ENCODE data around the gene NDRG2. TPM values are rescaled to one million over a fixed set of nuclear protein-coding genes. Genes with fewer than 3 reads are reported as not detected.

Gene NDRG2
- total RNA-seq, 1 experiment from 2014 or later: 18.9 TPM

GRCh38 chr14:21041676-21042433 is 17.0 kb upstream of the NDRG2 start, which contains the start of gene RNASE7:
RNASE7 (plus strand) TSS chr14:21042362; CDS start chr14:21042993, 631 bp downstream.
- H3K9me2 ChIP-seq (ENCODE audit: insufficient read depth): no peaks in the 10 kb centered on the region
- H3K9ac ChIP-seq (ENCODE audit: low read length): no peak within 1 kb of the TSS
- no peak for DNase-seq (ENCODE audit: low read depth, low spot score)
- ATAC-seq: no peak
- TF ChIP-seq REST (IDR thresholded peaks at IDR 0.05; ENCODE audit: low read depth) (no peak), TCF7L2 (IDR thresholded peaks at IDR 0.05; ENCODE audit: borderline replicate concordance, extremely low read depth, insufficient read depth, insufficient read length) (no peak), YY1 (IDR thresholded peaks at IDR 0.05; ENCODE audit: extremely low read depth, insufficient replicate concordance, low read depth, low read length) (no peak), EGR1 (IDR thresholded peaks at IDR 0.05; ENCODE audit: low read depth) (no peak), CEBPB (IDR thresholded peaks at IDR 0.05; ENCODE audit: low read depth) (no peak), FOSL1 (IDR thresholded peaks at IDR 0.05; ENCODE audit: low read depth) (no peak), ATF3 (IDR thresholded peaks at IDR 0.05) (no peak), ZFX (IDR thresholded peaks at IDR 0.05) (no peak), EZH2phosphoT487 (IDR thresholded peaks at IDR 0.05; ENCODE audit: borderline replicate concordance) (no peak), SIN3A (IDR thresholded peaks at IDR 0.05; ENCODE audit: low read depth) (no peak), SP1 (IDR thresholded peaks at IDR 0.05; ENCODE audit: low read depth) (no peak), SRF (IDR thresholded peaks at IDR 0.05; ENCODE audit: low read depth) (no peak), CTCF (IDR thresholded peaks at IDR 0.05 in 2 of 3, conservative IDR thresholded peaks at IDR 0.05 in 1 of 3; ENCODE audit: borderline replicate concordance in 1 of 3, insufficient read depth in 1 of 3, low read depth in 2 of 3, low read length in 2 of 3) (no peak), CBX3 (IDR thresholded peaks at IDR 0.05; ENCODE audit: low read depth) (no peak), EZH2 (IDR thresholded peaks at IDR 0.05) (no peak), POLR2AphosphoS5 (IDR thresholded peaks at IDR 0.05; ENCODE audit: low read depth, low read length) (no peak), RAD21 (IDR thresholded peaks at IDR 0.05; ENCODE audit: low read depth) (no peak), ZBTB33 (IDR thresholded peaks at IDR 0.05; ENCODE audit: extremely low read depth, insufficient replicate concordance, low read length) (no peak)
- H3K36me3 ChIP-seq (ENCODE audit: control insufficient read depth in 1 of 2, insufficient read depth in 2 of 2, low read length in 2 of 2): no peaks in the 10 kb centered on the region
- H2AFZ ChIP-seq (ENCODE audit: low read depth, low read length, poor library complexity, severe bottlenecking): no peak within 1 kb of the TSS
- ChIA-PET RAD21 (ENCODE audit: low non-redundant PET in 1 of 2, low total read pairs in 2 of 2, uncharacterized antibody in 2 of 2, unreplicated experiment in 2 of 2) (no interaction called here), CTCF (interaction anchor here (0.8 to 5.4 kb wide), 3 partner anchors 27 to 71 kb away, joined by 3 to 148 read pairs (median 4); no protein-coding TSS in a partner anchor), POLR2A (no interaction called here)
- no peaks in the 10 kb centered on the region for H3K9me3 ChIP-seq (ENCODE audit: control insufficient read depth in 1 of 2, insufficient read depth in 1 of 2, low read depth in 1 of 2, low read length in 2 of 2)
- H3K4me2 ChIP-seq (ENCODE audit: low read length): no peak within 1 kb of the TSS
- no peak within 1 kb of the TSS for H3K27ac ChIP-seq (ENCODE audit: low read depth, low read length)
- BruUV-seq (replicated peaks): no TSS peak
- H3K4me1 ChIP-seq (ENCODE audit: control insufficient read depth in 1 of 2, insufficient read depth in 2 of 2, low read length in 2 of 2): peaks cover 0 to 4% of the 10 kb centered on the region in 2 experiments; a peak in 1 of 4 replicates
- H3K27me3 ChIP-seq (ENCODE audit: insufficient read depth, low read length): no peaks in the 10 kb centered on the region
- intact Hi-C loops (cut with micrococcal nuclease): no loop called here
- no peak within 1 kb of the TSS for H3K4me3 ChIP-seq (replicated peaks in 1 of 2; ENCODE audit: low read depth in 1 of 2, low read length in 2 of 2)
- H4K20me1 ChIP-seq (ENCODE audit: insufficient read depth): no peaks in the 10 kb centered on the region
- no peaks in the 10 kb centered on the region for H3K79me2 ChIP-seq (ENCODE audit: insufficient read depth, low read length)

Data from HCT116 (cell line).